Keratinocyte (primary cell): Measurements from ENCODE around the gene DDX52. TPM values are rescaled to one million over a fixed set of nuclear protein-coding genes. Genes with fewer than 3 reads are reported as not detected.
A peak's percentile ranks its signal among the peaks of the same experiment; 100 is the strongest.

Experiments used
- DNase-seq: peaks from one replicate; pipeline ENCODE4 v3.0.0-alpha.2; 2011; ENCODE audit warnings: low read depth, missing footprints, low spot score
- FAIRE-seq: peaks from 2 replicates; lab custom pipeline; 2011; peaks lifted over from hg19 to GRCh38; lab: Jason Lieb, UNC
- H2AFZ ChIP-seq: 2 replicates; pipeline ENCODE4 v1.6.0; 2012; ENCODE audit warnings: low read length, control low read depth, inconsistent platforms; ENCODE audit not compliant: control insufficient read depth
- H3K27ac ChIP-seq: 2 replicates; pipeline ENCODE4 v1.5.1; 2011; ENCODE audit warnings: low read length; ENCODE audit not compliant: control insufficient read depth, insufficient read depth
- H3K27me3 ChIP-seq: 3 replicates; pipeline ENCODE4 v1.6.0; 2011; ENCODE audit warnings: low read length; ENCODE audit not compliant: control insufficient read depth, insufficient read depth; ENCODE audit errors: extremely low read depth
- H3K36me3 ChIP-seq, 2 experiments: 2 replicates in 1 of 2; 3 replicates in 1 of 2; pipeline ENCODE4 v1.5.1; 2011; ENCODE audit warnings: low read length in 2 of 2, mild to moderate bottlenecking in 1 of 2; ENCODE audit not compliant: control insufficient read depth in 2 of 2, insufficient read depth in 2 of 2; ENCODE audit errors: extremely low read depth in 1 of 2
- H3K4me1 ChIP-seq: 3 replicates; pipeline ENCODE4 v1.5.1; 2011; ENCODE audit warnings: low read length; ENCODE audit not compliant: control insufficient read depth, insufficient read depth; ENCODE audit errors: extremely low read depth
- H3K4me2 ChIP-seq: 3 replicates; pipeline ENCODE4 v1.6.0; 2011; ENCODE audit warnings: low read depth, low read length; ENCODE audit not compliant: control insufficient read depth, insufficient read depth; ENCODE audit errors: extremely low read depth
- H3K4me3 ChIP-seq, 3 experiments: fragments of 200-600 bp in 1 of 3; sonication (generic) in 1 of 3; 2 replicates in 2 of 3; 3 replicates in 1 of 3; pipeline ENCODE4 v1.5.1; 2011 to 2016; ENCODE audit warnings: low read length in 3 of 3, mild to moderate bottlenecking in 3 of 3, control low read depth in 2 of 3, inconsistent platforms in 1 of 3, low read depth in 1 of 3, mixed read lengths in 1 of 3, mixed run types in 1 of 3, moderate library complexity in 1 of 3; ENCODE audit not compliant: control insufficient read depth in 2 of 3, insufficient read depth in 2 of 3; ENCODE audit errors: extremely low read depth in 1 of 3
- H3K79me2 ChIP-seq: 2 replicates; pipeline ENCODE4 v1.6.0; 2012; ENCODE audit warnings: low read length; ENCODE audit not compliant: control insufficient read depth, insufficient read depth
- H3K9ac ChIP-seq: 3 replicates; pipeline ENCODE4 v1.6.0; 2011; ENCODE audit warnings: low read length; ENCODE audit not compliant: control insufficient read depth, insufficient read depth; ENCODE audit errors: extremely low read depth
- H3K9me1 ChIP-seq: 3 replicates; pipeline ENCODE4 v1.6.0; 2011; ENCODE audit warnings: low read length; ENCODE audit not compliant: control insufficient read depth, insufficient read depth; ENCODE audit errors: extremely low read depth
- H3K9me3 ChIP-seq: 2 replicates; pipeline ENCODE4 v1.5.1; 2012; ENCODE audit warnings: low read depth, low read length; ENCODE audit not compliant: control insufficient read depth
- H4K20me1 ChIP-seq: 3 replicates; pipeline ENCODE4 v1.6.0; 2011; ENCODE audit warnings: low read length; ENCODE audit not compliant: control insufficient read depth, insufficient read depth; ENCODE audit errors: extremely low read depth
- CTCF ChIP-seq, 3 experiments: IDR thresholded peaks in 1 of 3; conservative IDR thresholded peaks in 1 of 3; optimal IDR thresholded peaks in 1 of 3; 2 replicates in 2 of 3; 3 replicates in 1 of 3; pipeline versions ENCODE3 to v1.5.1; 2011; ENCODE audit warnings: low read length in 3 of 3, mild to moderate bottlenecking in 3 of 3, moderate library complexity in 2 of 3, control low read depth in 1 of 3, inconsistent platforms in 1 of 3; ENCODE audit not compliant: insufficient read depth in 2 of 3; ENCODE audit errors: extremely low read depth in 1 of 3
- EZH2 ChIP-seq: IDR thresholded peaks from one replicate; pipeline ENCODE4 v1.6.1; 2012; ENCODE audit warnings: inconsistent platforms, mild to moderate bottlenecking, low read length, moderate library complexity
- dilution Hi-C: fragments of 300-500 bp; cut with MboI; formaldehyde crosslinking; loops from one replicate; pipeline ENCODE4 v1.7.0; 2020; ENCODE audit warnings: low sequenced_read_pairs; ENCODE audit not compliant: extremely low pct_ligation_motif_present
- polyA plus RNA-seq, 5 experiments: library from polyadenylated mRNA; depleted of rRNA in 3 of 5; stranded (reverse) in 3 of 5; stranded (forward) in 1 of 5; unstranded in 1 of 5; fragments of >200 nt; gene quantifications; 1 replicate in 1 of 5; 2 replicates in 3 of 5; 3 replicates in 1 of 5; pipeline versions ENCODE4 v1.2.1 to v1.2.3, GENCODE V29; 2011 to 2012; ENCODE audit warnings: missing spikeins in 2 of 5, low read depth in 1 of 5, low replicate concordance in 1 of 5

DDX52 gene
- polyA plus RNA-seq, 1 donor (not counting 4 experiments of a cell fraction or from before 2014, with no cell fraction given) = 21.8 TPM

GRCh38 chr17:37609170-37610040 lies 33.8 kb downstream of the DDX52 start, which contains the start of gene SYNRG:
Gene SYNRG, minus strand, starts transcription at chr17:37609418. Its CDS starts 63 bp downstream, at chr17:37609355.
- Histone ChIP-seq H3K27ac (peak within 1 kb of the TSS; percentile 80), H3K9me1 (no peaks in the 10 kb centered on the region), H3K79me2 (peaks cover 16% of the 10 kb centered on the region), H3K9ac (peak within 1 kb of the TSS; percentile 86), H3K36me3 (peaks cover 0 to 3% of the 10 kb centered on the region in 2 experiments), H4K20me1 (no peaks in the 10 kb centered on the region), H3K27me3 (no peaks in the 10 kb centered on the region), H3K4me1 (peaks cover 22% of the 10 kb centered on the region), H3K4me3 (peak within 1 kb of the TSS; percentile 87 to 89 (median 87)), H2AFZ (peak within 1 kb of the TSS; percentile 84), H3K4me2 (peak within 1 kb of the TSS; percentile 93), H3K9me3 (no peaks in the 10 kb centered on the region)
- TF ChIP-seq EZH2 (no peak), CTCF (optimal IDR thresholded peaks at IDR 0.05 in 1 of 3, IDR thresholded peaks at IDR 0.05 in 1 of 3, conservative IDR thresholded peaks at IDR 0.05 in 1 of 3; ENCODE audit: extremely low read depth in 1 of 3, insufficient read depth in 2 of 3, low read length in 3 of 3) (peak; percentile 25 to 31 (median 29))
- dilution Hi-C loops = no loop called here
- FAIRE-seq = no peak
- DNase-seq = peak; percentile 46

- Histone ChIP-seq H3K36me3 (peaks cover 0 to 3% of the 10 kb centered on the region in 2 experiments), H3K9me3 (no peaks in the 10 kb centered on the region), H3K9ac (peak overlapping the region; percentile 86), H3K79me2 (peaks cover 22% of the 10 kb centered on the region), H3K4me1 (peaks cover 18% of the 10 kb centered on the region), H3K27me3 (no peaks in the 10 kb centered on the region), H3K27ac (peak overlapping the region; percentile 67), H3K9me1 (no peaks in the 10 kb centered on the region), H3K4me3 (peak overlapping the region; percentile 87 to 89 (median 87)), H3K4me2 (peak overlapping the region; percentile 93), H2AFZ (peak overlapping the region; percentile 70), H4K20me1 (no peaks in the 10 kb centered on the region)
- TF ChIP-seq CTCF (optimal IDR thresholded peaks at IDR 0.05 in 1 of 3, IDR thresholded peaks at IDR 0.05 in 1 of 3, conservative IDR thresholded peaks at IDR 0.05 in 1 of 3; ENCODE audit: extremely low read depth in 1 of 3, insufficient read depth in 2 of 3, low read length in 3 of 3) = no peak
- TF ChIP-seq EZH2 = no peak
- DNase-seq (no peak), FAIRE-seq (no peak)
- dilution Hi-C loops = no loop called here
These were observed 34.7 kb downstream of the DDX52 start for GRCh38 chr17:37608351-37609169.
